ENCODE measurements around the gene CASP8. TPM values are rescaled to one million over a fixed set of nuclear protein-coding genes. Genes with fewer than 3 reads are reported as not detected.

Gene CASP8
- total and polyA plus RNA-seq, 9 of the 15 experiments (the other 6 are each of a cell fraction or from before 2014, with no cell fraction given): 10.2 to 31.4 (median 19.4) TPM

DNA sequence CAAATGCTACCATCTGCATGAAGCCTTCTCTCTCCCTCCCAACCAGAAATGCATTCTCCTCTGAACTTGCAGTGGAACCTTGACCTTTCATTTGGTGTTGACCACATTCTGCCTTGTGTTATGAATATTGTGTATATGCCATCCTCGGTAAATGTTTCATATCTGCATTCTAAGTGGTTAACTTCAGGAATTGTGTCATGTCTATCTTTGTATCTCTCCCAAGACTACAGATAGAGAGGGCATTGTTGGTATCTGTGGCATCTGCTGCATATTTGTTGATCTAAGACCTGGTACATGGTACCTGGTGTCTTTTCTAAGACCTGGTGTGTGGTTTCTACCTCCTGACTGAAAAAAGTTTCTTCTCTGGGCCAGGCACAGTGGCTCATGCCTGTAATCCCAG, 43.4 kb upstream of the CASP8 start (continued):
- TF ChIP-seq, protein P1, sequence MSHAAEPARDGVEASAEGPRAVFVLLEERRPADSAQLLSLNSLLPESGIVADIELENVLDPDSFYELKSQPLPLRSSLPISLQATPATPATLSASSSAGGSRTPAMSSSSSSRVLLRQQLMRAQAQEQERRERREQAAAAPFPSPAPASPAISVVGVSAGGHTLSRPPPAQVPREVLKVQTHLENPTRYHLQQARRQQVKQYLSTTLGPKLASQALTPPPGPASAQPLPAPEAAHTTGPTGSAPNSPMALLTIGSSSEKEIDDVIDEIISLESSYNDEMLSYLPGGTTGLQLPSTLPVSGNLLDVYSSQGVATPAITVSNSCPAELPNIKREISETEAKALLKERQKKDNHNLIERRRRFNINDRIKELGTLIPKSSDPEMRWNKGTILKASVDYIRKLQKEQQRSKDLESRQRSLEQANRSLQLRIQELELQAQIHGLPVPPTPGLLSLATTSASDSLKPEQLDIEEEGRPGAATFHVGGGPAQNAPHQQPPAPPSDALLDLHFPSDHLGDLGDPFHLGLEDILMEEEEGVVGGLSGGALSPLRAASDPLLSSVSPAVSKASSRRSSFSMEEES (CRISPR knock-in tag; IDR thresholded peaks at IDR 0.05): no peak

DNA sequence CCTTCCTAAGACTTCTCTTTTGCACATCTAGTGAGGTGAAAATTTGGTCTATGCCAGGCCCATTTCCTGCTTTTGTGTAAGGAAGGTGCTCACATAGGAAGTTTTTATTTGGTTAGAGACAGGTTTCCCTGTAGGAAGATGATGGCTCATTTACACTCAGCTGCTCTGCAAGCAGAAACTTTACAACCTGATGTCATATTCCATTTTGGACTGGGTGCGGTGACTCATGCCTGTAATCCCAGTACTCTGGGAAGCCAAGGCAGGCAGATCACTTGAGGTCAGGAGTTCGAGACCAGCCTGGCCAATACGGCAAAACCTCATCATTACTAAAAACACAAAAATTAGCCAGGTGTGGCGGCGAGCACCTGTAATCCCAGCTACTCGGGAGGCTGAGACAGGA, 41.6 kb upstream of the CASP8 start:
- POLR2A ChIA-PET: interaction anchor here (0.6 to 3.9 kb wide), 3 partner anchors 14 to 145 kb away, joined by 3 to 24 read pairs (median 4); no protein-coding TSS in a partner anchor
- no peaks in the 10 kb centered on the region for H3K27me3 ChIP-seq (ENCODE audit: control insufficient read depth in 2 of 2, insufficient read depth in 2 of 2, low read length in 2 of 2)
- H3K27ac ChIP-seq (ENCODE audit: extremely low read depth, low read depth, low read length): no peak overlapping the region
- H3K4me3 ChIP-seq: no peak overlapping the region
- H3K4me2 ChIP-seq (ENCODE audit: insufficient read depth, low read length): no peak overlapping the region
- DNase-seq (ENCODE audit: extremely low read depth in 1 of 4, low spot score in 3 of 4): no peak
- ATAC-seq: no peak
- peak; percentile 19 for FAIRE-seq
- H3K4me1 ChIP-seq (replicated peaks in 1 of 2; ENCODE audit: control insufficient read depth in 2 of 2, insufficient read depth in 2 of 2, low read length in 2 of 2): peaks cover 17 to 23% of the 10 kb centered on the region in 2 experiments; a peak in 4 of 5 replicates
- no peaks in the 10 kb centered on the region for H3K79me2 ChIP-seq (ENCODE audit: control insufficient read depth, insufficient read depth, low read length)
- TF ChIP-seq MEF2A (IDR thresholded peaks at IDR 0.05; ENCODE audit: control insufficient read depth, low read depth, low read length) (peak; percentile 81), JUN (IDR thresholded peaks at IDR 0.05; ENCODE audit: borderline replicate concordance, low read depth, low read length) (peak; percentile 70), JUN (CRISPR knock-in tag; IDR thresholded peaks at IDR 0.05; ENCODE audit: borderline replicate concordance) (no peak), FOSL1 (tag; conservative IDR thresholded peaks at IDR 0.05) (peak; percentile 43; the same call in 1 of the 2 replicates), RFX1 (IDR thresholded peaks at IDR 0.05) (no peak), JUND (IDR thresholded peaks at IDR 0.05; ENCODE audit: borderline replicate concordance, low read depth, low read length) (peak; percentile 66; the same call in 1 of the 2 replicates), JUND (tag; IDR thresholded peaks at IDR 0.05; ENCODE audit: borderline replicate concordance, low read depth, low read length) (0 out of 3 replicates have a peak, but pooled peaks have one; percentile 31), NFE2L1 (tag; IDR thresholded peaks at IDR 0.05; ENCODE audit: borderline replicate concordance, low read depth) (no peak), OTX1 (CRISPR knock-in tag; IDR thresholded peaks at IDR 0.05) (no peak)
- TF ChIP-seq, protein P2, sequence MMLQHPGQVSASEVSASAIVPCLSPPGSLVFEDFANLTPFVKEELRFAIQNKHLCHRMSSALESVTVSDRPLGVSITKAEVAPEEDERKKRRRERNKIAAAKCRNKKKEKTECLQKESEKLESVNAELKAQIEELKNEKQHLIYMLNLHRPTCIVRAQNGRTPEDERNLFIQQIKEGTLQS (IDR thresholded peaks at IDR 0.05): peak; percentile 90
- TF ChIP-seq, protein P2 (CRISPR knock-in tag; conservative IDR thresholded peaks at IDR 0.05): no peak
- in situ Hi-C loops (cut with MboI): loop anchor here (25.0 kb wide), 1 partner anchor 1256 kb away; the partner anchor contains the start of genes MAIP1 and TYW5
- no peaks in the 10 kb centered on the region for H3K9me1 ChIP-seq (ENCODE audit: control insufficient read depth, insufficient read depth, low read length)
- H3K9ac ChIP-seq (ENCODE audit: insufficient read depth in 1 of 2, low read depth in 2 of 2, low read length in 2 of 2): no peak overlapping the region
- H2AFZ ChIP-seq (ENCODE audit: low read depth, low read length): no peak overlapping the region
- H3K9me3 ChIP-seq (replicated peaks; ENCODE audit: control insufficient read depth, insufficient read depth, low read depth, low read length): no peaks in the 10 kb centered on the region
- peaks cover 28% of the 10 kb centered on the region; the same call in 2 of the 3 replicates for H3K36me3 ChIP-seq (ENCODE audit: control insufficient read depth, insufficient read depth, low read length)
- CTCF ChIA-PET (ENCODE audit: low intra/inter-chr PET ratio): no interaction called here
- 75% methylated on average over 6 of the region's 6 CpGs for WGBS (ENCODE audit: insufficient coverage, low coverage, missing lambda C conversion rate)
- intact Hi-C loops (cut with micrococcal nuclease): no loop called here
- no TSS peak for BruUV-seq (replicated peaks)
- no peaks in the 10 kb centered on the region for H4K20me1 ChIP-seq (replicated peaks; ENCODE audit: control insufficient read depth, insufficient read depth, low read length)
